RWPE1 (cell line): ENCODE results near the gene LCE3D.
"Not testable (repeated sequence)": the region's sequence is repeated elsewhere in the genome, so short reads cannot be mapped to it uniquely, and the experiment has no call there.

Source experiments
- CTCF ChIA-PET: fragments of 350-600 bp; sonication (Branson Sonifier 250); formaldehyde crosslinking; extraction: SDS; loops from one replicate; lab custom pipeline; 2021; lab: Yijun Ruan, JAX
- POLR2A ChIA-PET: fragments of 400-600 bp; formaldehyde crosslinking; extraction: SDS; loops from one replicate; lab custom pipeline; 2020; ENCODE audit warnings: antibody characterized with exemption; ENCODE audit not compliant: low non-redundant PET; lab: Yijun Ruan, JAX
- DNase-seq: peaks from one replicate; pipeline ENCODE4 v3.0.0; 2012; ENCODE audit warnings: low spot score
- H3K27ac ChIP-seq: fragments of 450-650 bp; 2 replicates; pipeline ENCODE4 v1.5.1; 2017
- CTCF ChIP-seq: fragments of 450-650 bp; conservative IDR thresholded peaks from 2 replicates; pipeline ENCODE4 v1.5.1; 2017; ENCODE audit warnings: low read depth, mild to moderate bottlenecking

The LCE3D gene

GRCh38 chr1:152565535-152566215 lies 14.6 kb downstream of the LCE3D start:
- ChIA-PET CTCF (no interaction called here), POLR2A (no interaction called here)
- no peak overlapping the region for H3K27ac ChIP-seq
- no peak for DNase-seq
- TF ChIP-seq CTCF = no peak

- no peak for DNase-seq
- CTCF ChIA-PET = no interaction called here
- H3K27ac ChIP-seq = no peak overlapping the region
- no peak for TF ChIP-seq CTCF
- POLR2A ChIA-PET = no interaction called here
These were observed 15.2 kb downstream of the LCE3D start for GRCh38 chr1:152565115-152565514.

GRCh38 chr1:152548358-152548757 lies 32.0 kb downstream of the LCE3D start:
- H3K27ac ChIP-seq, DNase-seq, CTCF ChIA-PET, POLR2A ChIA-PET: not testable (repeated sequence)

GRCh38 chr1:152546704-152547103 lies 33.6 kb downstream of the LCE3D start:
- TF ChIP-seq CTCF = no peak
- CTCF ChIA-PET = no interaction called here
- no peak overlapping the region for H3K27ac ChIP-seq
- DNase-seq = no peak
- POLR2A ChIA-PET = no interaction called here

- H3K27ac ChIP-seq = no peak overlapping the region
- ChIA-PET CTCF (interaction anchor here (0.5 kb wide), 1 partner anchor 1182 kb away, joined by 3 read pairs; no protein-coding TSS in a partner anchor), POLR2A (no interaction called here)
- no peak; the same call in 1 of the 2 replicates for TF ChIP-seq CTCF
- DNase-seq = peak; percentile 32
These were observed 36.5 kb downstream of the LCE3D start for GRCh38 chr1:152543820-152544219.

- TF ChIP-seq CTCF = no peak
- CTCF ChIA-PET = no interaction called here
- H3K27ac ChIP-seq = no peak overlapping the region
- no peak for DNase-seq
- POLR2A ChIA-PET = no interaction called here
These were observed 40.4 kb downstream of the LCE3D start for GRCh38 chr1:152539901-152540300.

- POLR2A ChIA-PET = no interaction called here
- DNase-seq = no peak
- CTCF ChIA-PET = no interaction called here
These were observed 42.8 kb downstream of the LCE3D start for GRCh38 chr1:152537496-152537895.

More at GRCh38 chr1:152537496-152537895, 42.8 kb downstream of the LCE3D start:
- TF ChIP-seq CTCF = no peak
- no peak overlapping the region for H3K27ac ChIP-seq
